Spleen (tissue), 7 donors: Measurements from ENCODE around the gene C18orf63.

Experiments
- CTCF ChIP-seq, 11 experiments: fragments of 200-600 bp in 7 of 11; fragments of 450-650 bp in 4 of 11; sonication (generic) in 4 of 11; IDR thresholded peaks in 8 of 11; conservative IDR thresholded peaks in 3 of 11; 1 replicate in 7 of 11; 2 replicates in 4 of 11; pipeline versions ENCODE4 v1.4.0 to v1.8.0; 2016 to 2021; ENCODE audit warnings: antibody characterized with exemption in 11 of 11, inconsistent platforms in 4 of 11, mild to moderate bottlenecking in 1 of 11
- POLR2A ChIP-seq, 3 donors: fragments of 450-650 bp; IDR thresholded peaks; one replicate each; pipeline ENCODE4 v1.5.1; 2017; ENCODE audit warnings: antibody characterized with exemption in 3 of 3, mild to moderate bottlenecking in 1 of 3
- donor health status: DM: no; HTN: no; CAD: no; lungs with moderate emphysema.
- donor health status: DM: no; HTN: no; CAD: no.
- donor health status: DM: no; HTN: no; CAD: no.

- no peak for TF ChIP-seq CTCF (IDR thresholded peaks at IDR 0.05 in 8 of 11, conservative IDR thresholded peaks at IDR 0.05 in 3 of 11)
- TF ChIP-seq POLR2A (IDR thresholded peaks at IDR 0.05) = no peak
These were observed 33.5 kb upstream of the C18orf63 start for GRCh38 chr18:74281980-74282754.
